Renal cortex interstitium (tissue), 11 donors: ENCODE data around the gene TTBK1. TPM values are rescaled to one million over a fixed set of nuclear protein-coding genes. Genes with fewer than 3 reads are reported as not detected.

Experiments
- DNase-seq, 11 donors: peaks; one replicate each; pipeline ENCODE4 v3.0.0-alpha.2; 2013; ENCODE audit warnings: low read depth in 9 of 11, low spot score in 4 of 11; ENCODE audit errors: extremely low read depth in 1 of 11
- polyA plus RNA-seq, 3 donors: library from polyadenylated mRNA; unstranded; fragments of 120-200 nt; gene quantifications; one replicate each; pipeline ENCODE4 v1.2.1, GENCODE V29; 2013; ENCODE audit not compliant: insufficient read length in 3 of 3

Gene TTBK1
- polyA plus RNA-seq, 3 donors, result 0.26 to 0.51 (median 0.29) TPM

DNA sequence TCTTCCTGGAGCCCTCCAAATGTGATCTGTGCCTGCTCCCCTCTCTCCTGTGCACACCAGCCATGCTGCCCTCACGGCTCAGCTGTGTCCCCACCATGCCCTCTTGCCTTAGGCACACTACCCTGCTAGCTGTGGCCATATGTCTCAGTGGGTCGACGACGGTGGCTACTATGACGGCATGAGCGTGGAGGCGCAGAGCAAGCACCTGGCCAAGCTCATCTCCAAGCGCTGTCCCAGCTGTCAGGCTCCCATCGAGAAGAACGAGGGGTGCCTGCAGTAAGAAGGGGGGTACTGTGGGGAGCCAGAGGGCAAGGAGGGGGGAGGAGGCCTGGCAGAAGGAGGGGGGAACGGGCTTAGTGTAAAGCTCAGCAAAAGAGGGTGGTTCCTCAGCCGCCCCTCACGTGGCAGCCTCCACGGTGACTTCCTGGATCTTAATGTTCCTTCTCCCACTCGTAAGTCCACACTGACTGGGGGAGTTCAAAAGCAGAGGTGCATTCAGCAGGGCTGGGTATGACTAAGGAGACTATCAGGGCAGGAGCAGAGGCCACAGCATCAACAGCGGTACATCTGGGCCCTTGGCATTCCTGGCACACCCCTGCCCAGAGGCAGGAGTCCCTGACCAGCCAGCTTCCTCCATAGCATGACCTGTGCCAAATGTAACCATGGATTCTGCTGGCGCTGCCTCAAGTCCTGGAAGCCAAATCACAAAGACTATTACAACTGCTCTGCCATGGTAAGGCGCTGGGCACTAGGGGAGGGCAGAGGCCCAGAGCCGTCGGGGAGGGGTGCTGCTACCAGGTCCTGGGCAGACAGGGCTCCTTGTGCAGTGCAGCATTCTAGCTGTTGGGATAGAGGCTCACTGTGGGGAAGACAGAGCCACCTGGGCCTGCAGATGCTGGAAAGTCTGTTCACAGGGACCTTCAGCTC lies 22.0 kb upstream of the TTBK1 start:
- no peak for DNase-seq

DNA sequence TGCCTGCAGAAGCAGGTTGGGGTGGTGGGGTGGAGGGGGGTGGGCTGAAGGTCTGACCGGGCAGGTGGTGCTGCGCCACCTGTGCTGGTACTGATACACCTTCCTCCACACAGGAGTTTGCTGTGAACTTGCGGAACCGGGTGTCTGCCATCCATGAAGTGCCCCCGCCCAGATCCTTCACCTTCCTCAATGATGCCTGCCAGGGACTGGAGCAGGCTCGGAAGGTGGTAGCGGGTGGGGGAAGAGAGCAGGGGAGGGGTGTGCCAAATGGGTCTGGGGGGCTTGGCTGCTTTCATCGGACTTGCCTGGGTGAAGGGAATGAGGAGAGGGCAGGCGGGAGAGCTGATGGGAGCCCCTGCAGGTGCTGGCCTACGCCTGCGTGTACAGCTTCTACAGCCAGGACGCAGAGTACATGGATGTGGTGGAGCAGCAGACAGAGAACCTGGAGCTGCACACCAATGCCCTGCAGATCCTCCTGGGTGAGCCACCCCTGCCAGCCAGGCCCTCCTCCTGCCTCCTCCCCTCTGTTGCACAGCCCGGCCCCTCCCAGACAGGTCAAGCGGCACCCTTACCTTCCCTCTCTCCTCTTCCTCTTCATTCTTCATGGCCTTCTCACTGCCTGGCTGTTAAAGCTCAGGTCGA lies 20.7 kb upstream of the TTBK1 start:
- DNase-seq, result no peak

DNA sequence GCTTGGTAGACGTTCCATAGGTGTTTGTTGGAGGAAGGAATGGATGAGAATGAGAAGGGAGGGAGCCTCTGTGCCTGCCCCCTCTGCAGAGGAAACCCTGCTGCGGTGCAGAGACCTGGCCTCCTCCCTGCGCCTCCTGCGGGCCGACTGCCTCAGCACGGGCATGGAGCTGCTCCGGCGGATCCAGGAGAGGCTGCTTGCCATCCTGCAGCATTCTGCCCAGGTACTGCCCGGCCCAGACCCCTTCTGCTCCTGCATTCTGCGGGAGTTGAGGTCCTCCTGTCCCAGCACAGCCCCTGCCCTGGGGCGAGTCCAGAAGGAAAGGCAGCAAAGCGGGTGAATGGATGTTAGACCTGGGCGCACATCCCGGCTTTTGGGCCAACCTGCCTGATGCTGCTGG lies 20.1 kb upstream of the TTBK1 start:
- DNase-seq, result no peak

DNA sequence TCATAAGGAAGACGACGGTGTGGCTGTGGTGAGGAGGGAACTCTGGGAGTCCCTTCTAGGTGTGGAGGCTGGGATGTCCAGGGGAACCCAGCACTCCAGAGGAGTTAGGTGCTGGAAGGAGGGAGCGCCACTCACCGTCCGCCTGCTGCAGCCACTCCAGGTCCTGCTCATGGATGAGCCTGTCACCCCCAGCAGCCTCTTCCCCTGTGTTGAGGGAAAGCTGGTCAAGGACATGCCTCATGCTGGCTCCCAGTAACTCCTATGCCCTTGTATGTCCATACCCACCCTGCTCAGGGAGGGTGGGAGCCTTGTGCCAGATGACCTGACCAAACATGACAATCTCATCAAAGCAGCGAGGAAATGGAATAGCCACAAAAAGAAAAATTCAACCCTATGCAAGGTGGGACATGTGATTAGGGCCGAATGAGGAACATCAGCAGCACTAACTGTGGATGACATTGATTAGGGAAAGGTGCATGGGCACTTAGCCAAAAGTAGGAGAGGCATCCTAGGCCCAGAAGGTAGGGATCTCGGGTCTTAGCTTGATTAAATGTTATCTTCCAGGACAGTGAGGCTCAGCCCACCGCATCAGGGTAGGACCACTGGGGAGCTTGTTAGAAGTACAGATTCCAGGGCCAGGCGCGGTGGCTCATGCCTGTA lies 17.0 kb upstream of the TTBK1 start:
- DNase-seq, result no peak

DNA sequence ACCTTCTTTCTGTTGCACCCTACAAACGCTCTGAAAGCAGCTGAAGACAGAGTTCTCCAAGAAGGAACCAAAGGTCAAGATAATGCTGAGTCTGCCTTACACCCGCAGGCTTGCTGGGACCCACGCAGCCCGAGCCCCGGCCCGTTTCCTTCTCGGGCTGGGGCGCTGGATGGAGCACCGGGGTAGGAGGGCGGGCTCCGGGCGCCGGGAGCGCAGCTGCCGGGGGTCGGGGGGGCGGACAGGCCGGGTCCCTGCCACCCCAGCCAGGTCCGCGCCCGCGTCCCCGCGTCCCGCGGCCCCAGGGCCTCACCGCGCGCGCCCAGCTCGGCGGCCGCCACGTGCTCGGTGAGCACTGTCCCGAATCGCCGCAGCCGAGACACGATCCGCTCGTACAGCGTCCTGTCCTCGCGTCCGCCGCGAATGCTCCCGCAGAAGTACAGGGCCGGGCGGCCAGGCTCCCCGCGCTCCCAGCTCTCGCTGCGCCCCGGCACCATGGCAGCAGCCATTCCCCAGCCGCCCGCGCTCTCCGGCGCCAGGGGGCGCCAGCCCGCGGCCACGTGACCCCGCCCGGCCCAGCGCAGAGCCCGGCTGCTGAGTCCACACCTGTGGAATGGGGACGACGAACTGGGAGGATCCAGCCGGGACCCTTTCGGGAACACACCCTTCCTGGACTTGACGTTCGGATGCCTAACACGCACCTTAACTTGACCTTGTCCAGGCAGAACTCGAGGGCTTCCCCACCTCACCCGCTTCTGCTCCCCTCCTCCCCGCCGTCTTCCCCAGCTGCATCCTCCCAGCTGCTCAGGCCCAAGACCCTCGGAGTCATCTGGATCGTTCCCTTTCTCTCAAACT lies 14.1 kb upstream of the TTBK1 start, which contains the start of gene DNPH1:
Gene DNPH1 (minus strand): TSS at position 531 of the 852 bp plus-strand sequence. CDS start 25 bp downstream, at position 506.
- peak in 10 of 11 donors; percentile 45 to 79 (median 68) for DNase-seq

DNA sequence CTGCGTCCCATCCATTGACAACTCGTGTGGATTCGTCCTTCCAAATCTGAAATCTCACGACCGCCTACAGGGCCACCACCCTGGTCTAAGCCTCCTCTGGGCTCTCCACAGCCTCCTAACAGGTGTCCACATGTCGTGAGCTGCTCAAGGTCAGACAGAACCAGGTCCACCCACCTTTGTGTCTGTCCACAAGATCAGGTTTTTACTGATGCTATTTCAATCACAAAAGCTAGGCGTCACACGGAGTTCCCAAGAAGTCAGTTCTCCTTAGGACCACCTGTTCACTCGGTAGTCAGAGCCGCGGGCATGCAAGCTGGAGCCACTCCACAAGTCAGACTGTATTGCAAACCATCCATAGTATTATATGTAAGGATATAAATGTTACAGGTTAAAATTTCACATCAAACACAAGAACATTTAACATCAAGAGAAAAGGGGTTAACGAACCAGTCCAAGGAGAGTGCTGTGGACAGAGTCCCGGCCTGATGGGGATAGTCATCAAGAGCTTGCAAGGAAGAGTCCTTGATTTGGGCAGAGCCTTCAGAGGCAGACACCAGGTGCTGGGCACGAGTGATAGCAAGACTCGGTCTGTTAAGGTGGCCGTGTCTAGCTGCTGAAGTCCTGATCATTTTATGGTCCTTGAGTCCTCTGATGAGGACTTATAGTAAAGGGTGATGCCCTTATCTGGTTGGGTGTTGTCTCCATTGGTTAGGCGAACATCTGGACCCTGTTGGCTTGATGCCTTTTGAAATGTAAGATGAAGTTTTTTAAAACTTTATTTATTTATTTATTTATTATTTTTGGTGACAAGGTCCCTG lies 13.3 kb upstream of the TTBK1 start:
- no peak for DNase-seq

- DNase-seq, result no peak
These were observed 12.2 kb upstream of the TTBK1 start for GRCh38 chr6:43231053-43231452.

- no peak for DNase-seq
These were observed 11.4 kb upstream of the TTBK1 start for GRCh38 chr6:43231735-43232450.

- no peak for DNase-seq
These were observed 7.4 kb upstream of the TTBK1 start for GRCh38 chr6:43235841-43236240.

GRCh38 chr6:43239054-43239453 lies 4.2 kb upstream of the TTBK1 start:
- DNase-seq, result no peak

DNA sequence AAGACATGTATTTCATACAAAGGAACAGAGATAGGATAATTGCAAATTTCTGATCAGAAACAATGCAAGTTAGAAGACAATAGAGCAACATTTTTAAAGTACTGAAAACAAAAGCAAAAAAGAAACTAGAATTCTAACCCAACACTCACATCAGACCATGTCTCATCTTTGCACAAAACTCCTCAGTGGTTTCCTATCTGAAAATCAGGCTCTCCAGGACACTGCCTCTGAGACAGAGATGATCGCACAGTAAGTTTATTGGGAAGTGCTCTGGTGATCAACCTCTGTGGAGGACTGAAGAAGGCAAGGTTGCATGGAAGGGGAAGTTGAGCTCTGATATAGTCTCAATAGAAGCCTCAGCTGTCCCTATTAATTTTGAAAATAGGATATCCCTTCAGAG lies 2.3 kb upstream of the TTBK1 start:
- no peak for DNase-seq

DNA sequence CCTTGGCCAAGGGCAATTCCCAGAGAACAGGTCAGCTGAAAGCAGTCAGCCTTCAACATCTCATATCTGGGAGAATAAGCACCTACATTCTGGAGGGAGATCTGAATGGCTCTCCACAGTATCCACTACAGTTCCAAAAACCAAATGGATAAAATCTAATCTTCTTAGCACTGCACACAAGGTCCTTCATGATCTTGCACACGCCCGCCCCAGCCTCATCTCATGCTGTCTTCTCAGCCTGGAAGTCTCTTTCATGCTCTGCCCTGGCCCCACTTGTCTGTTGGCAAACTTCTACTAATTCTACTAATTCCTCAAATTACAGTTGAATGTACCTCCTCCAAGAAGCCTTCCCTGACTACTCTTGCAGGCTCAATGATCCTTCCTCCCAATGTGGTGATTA lies 1.8 kb upstream of the TTBK1 start:
- no peak for DNase-seq

DNA sequence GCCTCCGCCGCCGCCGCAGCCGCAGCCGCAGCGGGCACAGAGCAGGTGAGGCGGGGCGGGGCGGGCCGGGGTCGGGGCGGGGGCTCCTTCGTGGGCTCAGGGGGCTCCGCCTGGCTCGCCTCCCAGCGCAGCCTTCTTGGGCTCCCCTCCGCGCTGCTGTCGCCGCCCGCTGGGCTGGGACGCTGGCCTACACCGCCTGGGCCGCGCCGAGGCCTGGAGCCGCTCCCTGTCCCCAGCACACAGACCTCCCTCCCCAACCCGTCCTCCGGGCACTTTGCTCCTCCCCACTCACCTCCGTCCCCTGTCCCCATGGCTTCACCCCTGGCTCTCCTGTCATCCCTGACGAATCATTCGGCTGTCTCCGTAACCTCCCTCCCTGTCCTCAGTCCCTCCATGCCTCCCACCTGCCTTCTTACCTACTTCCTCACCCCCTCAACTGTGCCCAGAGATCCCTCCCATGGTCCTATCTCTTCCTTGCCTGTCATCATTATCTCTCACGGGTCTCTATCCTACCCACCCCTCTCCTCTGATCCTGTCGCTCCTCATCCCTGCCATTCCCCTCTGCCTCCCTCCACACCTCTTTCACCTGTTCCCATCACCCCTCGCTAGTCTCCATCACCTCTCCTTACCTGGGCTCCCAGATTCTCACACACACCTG lies 512 bp downstream of the TTBK1 start:
- DNase-seq, result no peak

- no peak for DNase-seq
These were observed 3.2 kb downstream of the TTBK1 start for GRCh38 chr6:43246301-43247113.

- DNase-seq, result peak in 5 of 11 donors; percentile 48 to 76 (median 64)
These were observed 4.1 kb downstream of the TTBK1 start for GRCh38 chr6:43247114-43247999.
